CD1c-positive myeloid dendritic cell (primary cell): ENCODE results near the gene CPS1.

Experiments
- DNase-seq: peaks from one replicate; pipeline ENCODE4 v3.0.0-alpha.2; 2016; ENCODE audit errors: extremely low spot score

Gene CPS1

GRCh38 chr2:210556329-210556980 lies at the start of gene CPS1:
TSS of gene CPS1 (plus strand) at chr2:210556599. CDS start at chr2:210556734, 135 bp downstream.
- DNase-seq = no peak

GRCh38 chr2:210515911-210516310 lies 40.5 kb upstream of the CPS1 start:
- DNase-seq = no peak

DNA sequence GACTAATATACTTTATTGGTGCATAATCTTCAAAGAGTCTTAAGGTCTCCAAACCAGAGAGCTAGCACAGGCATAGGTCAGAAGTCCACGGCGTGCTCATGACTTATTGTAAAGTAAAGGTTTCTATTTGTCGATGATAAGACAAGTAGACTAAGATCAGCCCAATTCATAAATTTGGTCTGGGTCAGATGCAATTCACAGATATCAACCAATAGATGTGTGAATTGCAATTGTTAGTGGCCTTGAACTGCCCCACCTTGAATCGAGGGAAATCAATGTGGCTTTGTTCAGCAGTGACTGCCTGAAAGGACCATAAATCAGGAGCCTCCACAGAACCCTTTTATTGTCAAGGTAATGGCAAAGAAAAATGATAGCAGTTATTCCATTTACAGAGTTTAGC lies 39.1 kb upstream of the CPS1 start:
- no peak for DNase-seq

GRCh38 chr2:210519594-210519993 lies 36.8 kb upstream of the CPS1 start:
- DNase-seq = no peak

DNA sequence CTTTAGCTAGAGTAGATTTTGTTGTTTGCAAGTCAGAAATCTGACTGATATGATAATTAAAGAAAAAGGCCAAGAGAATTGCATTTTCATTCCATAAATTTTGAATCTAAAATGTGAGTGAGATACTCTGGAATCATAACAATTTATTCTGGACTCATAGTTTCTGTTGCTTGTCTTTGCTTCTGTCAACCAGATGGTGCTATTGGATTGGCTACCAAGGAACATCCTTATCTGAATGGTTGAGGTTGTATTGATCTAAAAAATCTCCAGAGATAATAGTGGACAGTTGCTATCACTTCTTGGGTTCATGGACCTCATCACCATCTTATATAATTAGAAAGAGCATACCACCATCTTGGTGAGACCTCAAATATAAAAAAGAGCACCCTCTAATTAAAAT lies 34.0 kb upstream of the CPS1 start:
- no peak for DNase-seq

GRCh38 chr2:210523650-210524289 lies 32.6 kb upstream of the CPS1 start:
- no peak for DNase-seq

DNA sequence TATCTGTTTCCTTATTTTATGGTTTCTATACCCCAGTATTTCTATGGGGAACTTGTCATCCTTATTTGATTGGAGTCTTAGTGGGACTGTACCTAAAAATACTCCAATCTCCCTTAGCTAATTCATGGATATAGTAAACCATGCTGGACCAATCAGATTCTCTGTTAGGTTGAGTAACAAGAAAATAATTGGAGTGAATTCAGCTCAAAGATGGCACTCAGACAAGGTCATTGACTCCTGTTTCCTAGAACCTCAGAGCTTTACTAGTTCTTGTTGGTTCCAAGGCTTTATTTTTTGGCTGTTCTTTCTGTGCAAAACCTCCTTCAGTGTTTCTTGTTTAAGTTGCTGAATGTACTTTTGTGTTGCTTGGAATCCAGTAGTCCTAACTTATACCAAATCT lies 31.9 kb upstream of the CPS1 start:
- DNase-seq = no peak

- no peak for DNase-seq
These were observed 29.1 kb upstream of the CPS1 start for GRCh38 chr2:210527286-210527685.

DNA sequence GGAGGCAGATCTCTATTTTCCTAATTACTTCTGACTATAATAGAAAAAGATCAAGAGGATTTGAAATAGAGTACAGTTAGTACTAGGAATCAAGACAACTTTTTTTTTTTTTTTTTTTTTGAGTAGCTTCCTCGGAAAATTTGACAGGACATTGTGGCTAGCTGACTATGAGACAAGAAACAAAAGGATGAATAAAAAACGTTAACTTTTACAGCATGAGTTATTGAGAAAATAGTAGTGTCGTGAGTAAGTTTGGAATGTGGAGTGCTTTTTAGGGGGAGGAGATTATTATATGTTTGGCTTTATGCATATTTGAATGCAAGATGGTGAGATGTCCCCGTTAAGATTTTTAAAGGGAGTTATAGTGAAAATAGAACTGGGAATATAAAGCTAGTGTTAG lies 27.7 kb upstream of the CPS1 start:
- no peak for DNase-seq

DNA sequence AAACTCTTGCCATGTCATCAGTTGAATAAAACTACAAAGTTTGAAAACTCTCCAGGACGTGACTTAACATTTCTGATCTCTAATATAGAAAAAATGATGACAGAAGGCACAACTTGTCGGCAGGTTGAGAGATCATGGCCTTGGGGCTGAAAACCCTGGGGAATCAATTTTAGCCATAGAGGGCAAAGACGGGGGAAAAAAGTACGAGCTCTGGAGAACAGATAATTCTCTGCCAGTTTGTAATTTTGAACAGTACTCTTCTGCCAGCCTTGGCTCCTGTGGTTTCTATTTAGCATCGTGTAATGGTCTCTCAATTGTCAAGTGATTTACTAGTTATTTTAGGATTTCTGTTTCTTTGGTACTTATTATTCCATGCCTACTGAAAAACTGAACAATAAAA lies 25.3 kb upstream of the CPS1 start:
- no peak for DNase-seq

GRCh38 chr2:210531482-210531881 lies 24.9 kb upstream of the CPS1 start:
- DNase-seq = no peak

DNA sequence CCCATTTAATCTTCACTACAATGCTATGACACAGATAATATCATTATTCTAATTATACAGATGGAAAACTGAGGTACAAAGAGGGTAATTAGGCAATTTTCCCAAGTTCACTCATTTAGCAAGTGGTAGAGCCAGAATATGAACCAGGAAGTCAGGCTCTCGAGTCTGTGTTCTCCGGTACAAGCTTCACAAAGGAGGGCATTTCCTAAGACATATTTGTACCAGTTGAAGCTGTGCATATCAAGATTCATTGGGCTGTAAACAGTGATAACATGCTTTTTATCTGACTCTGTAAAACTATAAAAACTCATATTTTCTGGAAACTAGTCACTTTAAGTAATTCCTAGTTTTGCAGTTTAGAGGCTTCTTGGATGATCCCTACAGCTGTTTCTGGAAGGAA lies 23.0 kb upstream of the CPS1 start:
- DNase-seq = no peak

DNA sequence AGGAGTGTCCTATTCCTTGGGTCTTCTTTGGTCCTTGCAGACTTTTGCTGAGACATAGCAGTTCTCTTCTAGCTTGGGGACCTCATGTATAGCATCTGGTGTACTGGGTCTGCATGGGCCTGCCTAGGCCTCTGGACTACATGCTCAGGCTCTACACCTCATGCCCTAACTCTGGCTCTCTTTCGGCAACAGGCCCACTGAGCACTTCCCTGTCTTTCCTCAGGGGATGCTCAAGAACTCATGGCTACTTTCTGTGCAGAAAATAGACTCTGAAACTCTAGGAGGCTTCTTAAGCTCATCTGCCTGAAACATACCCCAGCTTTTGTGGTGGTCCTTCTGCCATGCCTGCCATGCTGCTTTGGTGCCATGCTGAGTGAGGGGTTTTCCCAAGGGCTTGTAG lies 21.5 kb upstream of the CPS1 start:
- no peak for DNase-seq

- no peak for DNase-seq
These were observed 19.3 kb upstream of the CPS1 start for GRCh38 chr2:210536973-210537650.

DNA sequence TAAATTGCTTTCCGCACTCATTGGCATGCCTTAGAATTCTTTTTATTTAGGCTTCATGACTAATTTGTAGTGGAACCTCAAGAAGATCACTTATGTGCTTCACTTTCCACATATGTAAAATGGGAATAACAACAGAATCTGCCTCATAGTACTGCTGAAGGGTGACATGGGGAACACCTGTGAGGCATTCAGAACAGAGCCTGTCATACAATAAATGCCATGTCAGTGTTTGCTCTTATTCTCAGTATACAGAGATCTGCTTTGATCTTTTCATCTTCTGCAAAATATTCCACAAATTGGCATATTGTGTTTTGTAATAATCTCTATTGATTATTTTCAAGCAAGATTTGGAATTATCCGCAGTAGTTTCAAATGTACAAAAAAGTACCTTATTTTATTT lies 17.4 kb upstream of the CPS1 start:
- DNase-seq = no peak

GRCh38 chr2:210539578-210540416 lies 16.6 kb upstream of the CPS1 start:
- no peak for DNase-seq

DNA sequence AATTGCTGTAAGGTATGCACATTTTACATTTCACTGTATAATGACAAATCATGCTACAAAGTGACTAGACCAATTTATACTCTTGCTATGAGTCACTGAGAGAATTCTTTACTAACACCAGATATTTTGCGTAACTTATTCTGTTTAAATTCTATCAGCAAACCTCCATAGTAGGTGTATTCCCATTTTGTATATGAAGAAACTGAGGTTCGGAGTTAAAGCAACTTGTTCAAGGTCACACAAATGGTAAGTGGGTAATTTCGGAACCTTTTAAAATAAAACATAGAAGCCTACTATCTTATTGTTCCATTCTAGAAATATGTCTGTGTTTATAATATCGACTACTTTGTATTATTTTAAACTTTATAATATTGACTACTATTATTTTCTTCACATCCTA lies 15.9 kb upstream of the CPS1 start:
- DNase-seq = no peak

DNA sequence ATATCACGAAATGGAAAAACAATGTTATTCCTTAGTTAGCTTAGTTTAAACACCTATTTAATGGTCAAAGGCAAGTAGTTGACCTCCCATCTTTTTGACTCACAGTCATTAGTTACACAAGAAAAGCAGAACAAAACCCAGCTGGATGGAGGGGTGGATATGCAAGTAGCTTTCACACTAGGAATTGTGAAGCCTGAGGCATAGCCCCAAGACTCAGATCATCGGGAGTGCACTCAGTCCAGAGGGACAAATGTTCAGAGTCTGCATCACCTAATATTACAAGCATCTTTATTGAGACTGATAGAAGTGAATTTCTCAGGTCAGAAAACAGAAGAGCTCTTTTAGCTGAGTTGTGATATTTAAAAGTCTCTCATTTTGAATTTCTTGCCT lies 15.5 kb upstream of the CPS1 start:
- DNase-seq = no peak

- no peak for DNase-seq
These were observed 15.0 kb upstream of the CPS1 start for GRCh38 chr2:210541290-210541902.

- no peak for DNase-seq
These were observed 12.3 kb upstream of the CPS1 start for GRCh38 chr2:210544007-210544590.

DNA sequence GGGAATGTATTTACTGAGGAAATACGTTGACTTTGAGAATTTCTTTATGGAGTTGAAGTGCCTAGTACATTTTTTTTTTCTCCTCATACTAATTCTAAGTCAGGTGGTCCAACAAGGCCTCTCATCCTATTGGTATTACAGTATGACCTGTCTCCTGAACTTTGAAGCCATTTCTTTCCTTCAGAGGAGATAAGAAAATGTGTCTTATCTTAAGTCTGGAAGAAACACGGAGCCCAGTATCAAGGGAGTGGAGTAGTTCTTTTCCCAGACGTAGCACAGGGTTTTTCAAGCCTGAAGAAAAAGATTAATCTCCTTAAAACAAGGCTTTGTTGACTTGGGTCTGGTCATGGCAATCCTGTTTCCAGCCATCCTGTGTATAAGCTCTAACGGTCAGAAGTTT lies 11.6 kb upstream of the CPS1 start:
- no peak for DNase-seq
